ENCODE results near the gene FOXP2. TPM values are rescaled to one million over a fixed set of nuclear protein-coding genes. Genes with fewer than 3 reads are reported as not detected.

The FOXP2 gene
- total RNA-seq, 1 donor from 2014 or later, result 24.0 TPM

DNA sequence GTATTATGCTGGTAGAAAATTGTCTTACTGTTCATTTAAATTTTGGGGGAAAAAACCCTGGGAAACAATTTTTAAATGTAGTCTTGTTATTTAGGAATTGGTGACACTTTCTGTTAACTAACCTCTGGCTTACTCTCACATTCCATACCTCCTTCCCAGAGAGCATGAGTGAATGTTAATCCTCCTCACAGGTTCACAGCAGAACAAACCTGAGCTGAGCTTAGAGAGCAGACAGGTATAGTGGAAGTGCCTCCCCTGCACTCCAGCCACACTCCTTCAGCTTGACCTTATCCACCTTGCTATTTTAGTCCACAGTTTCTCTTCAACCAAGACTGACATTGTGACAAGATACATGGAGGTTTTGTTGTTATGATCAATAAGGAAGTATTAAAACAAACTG lies 235.9 kb downstream of the FOXP2 start:
- TF ChIP-seq, protein P1, sequence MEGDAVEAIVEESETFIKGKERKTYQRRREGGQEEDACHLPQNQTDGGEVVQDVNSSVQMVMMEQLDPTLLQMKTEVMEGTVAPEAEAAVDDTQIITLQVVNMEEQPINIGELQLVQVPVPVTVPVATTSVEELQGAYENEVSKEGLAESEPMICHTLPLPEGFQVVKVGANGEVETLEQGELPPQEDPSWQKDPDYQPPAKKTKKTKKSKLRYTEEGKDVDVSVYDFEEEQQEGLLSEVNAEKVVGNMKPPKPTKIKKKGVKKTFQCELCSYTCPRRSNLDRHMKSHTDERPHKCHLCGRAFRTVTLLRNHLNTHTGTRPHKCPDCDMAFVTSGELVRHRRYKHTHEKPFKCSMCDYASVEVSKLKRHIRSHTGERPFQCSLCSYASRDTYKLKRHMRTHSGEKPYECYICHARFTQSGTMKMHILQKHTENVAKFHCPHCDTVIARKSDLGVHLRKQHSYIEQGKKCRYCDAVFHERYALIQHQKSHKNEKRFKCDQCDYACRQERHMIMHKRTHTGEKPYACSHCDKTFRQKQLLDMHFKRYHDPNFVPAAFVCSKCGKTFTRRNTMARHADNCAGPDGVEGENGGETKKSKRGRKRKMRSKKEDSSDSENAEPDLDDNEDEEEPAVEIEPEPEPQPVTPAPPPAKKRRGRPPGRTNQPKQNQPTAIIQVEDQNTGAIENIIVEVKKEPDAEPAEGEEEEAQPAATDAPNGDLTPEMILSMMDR (conservative IDR thresholded peaks at IDR 0.05), result no peak

DNA sequence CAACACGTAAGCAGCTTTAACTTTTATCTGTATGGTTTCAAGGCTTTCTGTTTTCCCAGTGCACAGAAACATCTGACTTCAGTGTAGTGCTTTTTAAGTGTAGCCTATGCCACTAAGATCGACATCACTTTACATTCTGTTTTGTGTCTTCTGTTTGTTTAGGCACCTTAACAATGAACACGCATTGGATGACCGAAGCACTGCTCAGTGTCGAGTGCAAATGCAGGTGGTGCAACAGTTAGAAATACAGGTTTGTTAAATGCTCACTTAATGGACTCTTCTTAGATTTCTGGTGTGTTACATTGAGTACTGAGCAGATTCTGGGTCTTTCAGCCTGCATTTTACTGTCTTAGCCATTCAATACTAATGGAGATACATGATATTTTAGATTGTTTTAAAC lies 237.4 kb downstream of the FOXP2 start:
- Mint-ChIP-seq H3K27ac (no peak overlapping the region), H3K4me3 (no peak overlapping the region), H3K27me3 (peaks cover 29% of the 10 kb centered on the region), H3K36me3 (no peaks in the 10 kb centered on the region), H3K9me3 (no peaks in the 10 kb centered on the region), H3K4me1 (ENCODE audit: unreplicated experiment) (peaks cover 26% of the 10 kb centered on the region)
- no peak for DNase-seq (ENCODE audit: extremely low spot score, unreplicated experiment)
- TF ChIP-seq, protein P1 (conservative IDR thresholded peaks at IDR 0.05), result no peak

More for the DNA sequence above, 235.9 kb downstream of the FOXP2 start:
- Mint-ChIP-seq H3K36me3 (no peaks in the 10 kb centered on the region), H3K27me3 (peaks cover 23% of the 10 kb centered on the region), H3K9me3 (no peaks in the 10 kb centered on the region), H3K4me1 (ENCODE audit: unreplicated experiment) (peaks cover 19% of the 10 kb centered on the region), H3K27ac (no peak overlapping the region), H3K4me3 (no peak overlapping the region)
- DNase-seq (ENCODE audit: extremely low spot score, unreplicated experiment), result no peak

DNA sequence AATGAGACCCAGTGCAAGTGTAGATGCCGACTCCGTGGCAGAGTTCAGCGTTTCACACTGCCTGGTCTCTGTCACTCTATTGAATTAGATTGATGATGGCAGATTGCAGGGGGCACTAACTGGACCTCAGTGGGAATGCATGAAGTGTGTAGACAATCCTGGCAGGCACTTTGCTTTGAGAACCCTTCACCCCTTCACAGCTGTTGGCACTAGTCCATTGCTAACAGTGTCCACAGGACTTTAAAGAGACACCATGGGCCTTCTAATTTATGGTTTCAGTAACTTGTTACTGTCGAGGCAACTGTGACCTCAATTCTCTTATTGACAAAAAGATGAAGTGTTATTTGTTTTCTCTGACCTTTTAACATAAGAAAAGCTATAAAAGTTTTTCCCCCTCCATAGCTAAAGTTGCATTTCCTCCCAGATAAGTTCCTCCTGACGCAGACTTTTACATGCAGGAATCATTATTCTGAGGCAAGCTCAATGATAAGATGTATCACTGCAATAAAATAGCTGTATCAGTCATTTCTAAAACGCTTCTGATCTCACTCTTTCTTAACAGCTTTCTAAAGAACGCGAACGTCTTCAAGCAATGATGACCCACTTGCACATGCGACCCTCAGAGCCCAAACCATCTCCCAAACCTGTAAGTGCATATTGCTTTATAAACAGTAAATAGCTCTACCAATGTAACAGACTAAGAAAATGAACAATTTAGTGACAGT lies 238.9 kb downstream of the FOXP2 start:
- no peak for DNase-seq (ENCODE audit: extremely low spot score, unreplicated experiment)
- H3K36me3 Mint-ChIP-seq, result no peaks in the 10 kb centered on the region
- TF ChIP-seq, protein P1 (conservative IDR thresholded peaks at IDR 0.05), result no peak

DNA sequence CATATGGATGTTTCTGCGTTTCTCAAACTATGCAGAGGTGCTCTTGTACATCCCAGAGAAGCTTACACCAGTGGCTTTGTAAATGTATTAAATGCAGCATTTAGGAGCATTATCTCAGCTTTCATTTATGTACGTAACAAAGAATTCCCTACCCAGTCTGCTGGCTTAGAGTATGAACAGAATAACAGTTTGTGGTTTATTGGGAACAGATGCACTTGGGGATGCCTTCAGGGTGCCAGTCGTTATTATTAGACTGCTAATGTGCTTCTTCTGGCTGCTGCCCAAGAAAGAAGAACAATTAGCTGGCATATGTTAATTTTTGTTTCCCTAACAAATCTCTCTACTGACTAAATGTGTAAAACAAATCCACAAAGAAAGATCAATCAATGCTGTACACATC lies 241.9 kb downstream of the FOXP2 start:
- Mint-ChIP-seq H3K9me3 (no peaks in the 10 kb centered on the region), H3K27ac (no peak overlapping the region), H3K4me1 (ENCODE audit: unreplicated experiment) (peaks cover 42% of the 10 kb centered on the region), H3K27me3 (peaks cover 40% of the 10 kb centered on the region), H3K4me3 (no peak overlapping the region), H3K36me3 (no peaks in the 10 kb centered on the region)
- TF ChIP-seq, protein P1 (conservative IDR thresholded peaks at IDR 0.05), result no peak
- no peak for DNase-seq (ENCODE audit: extremely low spot score, unreplicated experiment)

More for the DNA sequence above, 238.9 kb downstream of the FOXP2 start:
- Mint-ChIP-seq H3K9me3 (no peaks in the 10 kb centered on the region), H3K4me1 (ENCODE audit: unreplicated experiment) (peaks cover 33% of the 10 kb centered on the region), H3K27me3 (peaks cover 37% of the 10 kb centered on the region), H3K27ac (no peak overlapping the region), H3K4me3 (peak overlapping the region; percentile 42)

DNA sequence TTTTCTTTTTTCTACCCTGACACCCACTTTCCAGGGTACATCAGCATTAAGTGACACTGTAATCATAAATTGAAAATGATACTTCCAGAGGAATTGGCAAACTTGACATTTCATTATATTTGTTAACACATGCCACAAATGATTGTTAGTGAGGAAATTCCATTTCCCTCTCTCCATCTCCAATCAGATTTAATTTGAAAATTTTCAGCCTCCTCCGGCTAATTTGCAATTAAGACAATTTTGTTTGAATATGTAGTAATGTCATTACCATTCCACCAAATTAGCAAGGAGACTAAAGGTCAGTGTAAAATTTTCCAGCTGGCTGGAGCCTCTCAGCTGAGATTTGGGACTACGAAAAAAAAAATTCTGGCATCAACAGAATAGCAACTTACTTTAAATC lies 242.7 kb downstream of the FOXP2 start:
- TF ChIP-seq, protein P1 (conservative IDR thresholded peaks at IDR 0.05), result no peak
- Mint-ChIP-seq H3K4me1 (ENCODE audit: unreplicated experiment) (peaks cover 43% of the 10 kb centered on the region), H3K36me3 (no peaks in the 10 kb centered on the region), H3K9me3 (no peaks in the 10 kb centered on the region), H3K27me3 (peaks cover 33% of the 10 kb centered on the region), H3K27ac (no peak overlapping the region), H3K4me3 (no peak overlapping the region)
- DNase-seq (ENCODE audit: extremely low spot score, unreplicated experiment), result no peak
